HCEC 1CT (cell line): ENCODE measurements around the gene PLCH1.

Experiments
- DNase-seq: peaks from one replicate; pipeline ENCODE4 v3.0.0-alpha.2; 2017

Gene PLCH1

DNA sequence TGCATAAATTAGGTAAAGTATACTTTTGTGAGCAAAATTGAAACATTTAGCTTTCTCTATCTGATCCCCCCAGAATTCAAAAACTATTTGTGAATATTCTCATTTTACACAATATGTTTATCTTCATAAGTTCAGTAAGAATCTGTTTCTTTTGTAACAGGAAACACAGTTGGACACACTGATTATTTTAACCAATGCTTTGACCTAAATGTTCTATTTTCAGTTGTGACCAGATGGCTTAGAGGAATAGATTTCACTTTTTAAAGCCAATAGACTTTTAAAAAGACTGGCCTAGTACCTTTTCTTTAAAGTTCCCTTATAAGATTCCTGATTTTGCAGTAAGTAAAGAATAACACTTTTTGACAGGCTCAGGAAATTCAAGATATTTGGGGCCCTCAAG is 377.4 kb downstream of the PLCH1 start:
- no peak for DNase-seq

- DNase-seq = no peak
These were observed 379.6 kb downstream of the PLCH1 start for GRCh38 chr3:155365178-155365783.

GRCh38 chr3:155364492-155364891 is 380.4 kb downstream of the PLCH1 start:
- no peak for DNase-seq

GRCh38 chr3:155363690-155364070 is 381.2 kb downstream of the PLCH1 start:
- DNase-seq = no peak

- DNase-seq = no peak
These were observed 381.8 kb downstream of the PLCH1 start for GRCh38 chr3:155362808-155363689.

- DNase-seq = no peak
These were observed 384.6 kb downstream of the PLCH1 start for GRCh38 chr3:155360281-155360680.

- no peak for DNase-seq
These were observed 388.1 kb downstream of the PLCH1 start for GRCh38 chr3:155356594-155357370.

- no peak for DNase-seq
These were observed 390.2 kb downstream of the PLCH1 start for GRCh38 chr3:155354658-155355057.

DNA sequence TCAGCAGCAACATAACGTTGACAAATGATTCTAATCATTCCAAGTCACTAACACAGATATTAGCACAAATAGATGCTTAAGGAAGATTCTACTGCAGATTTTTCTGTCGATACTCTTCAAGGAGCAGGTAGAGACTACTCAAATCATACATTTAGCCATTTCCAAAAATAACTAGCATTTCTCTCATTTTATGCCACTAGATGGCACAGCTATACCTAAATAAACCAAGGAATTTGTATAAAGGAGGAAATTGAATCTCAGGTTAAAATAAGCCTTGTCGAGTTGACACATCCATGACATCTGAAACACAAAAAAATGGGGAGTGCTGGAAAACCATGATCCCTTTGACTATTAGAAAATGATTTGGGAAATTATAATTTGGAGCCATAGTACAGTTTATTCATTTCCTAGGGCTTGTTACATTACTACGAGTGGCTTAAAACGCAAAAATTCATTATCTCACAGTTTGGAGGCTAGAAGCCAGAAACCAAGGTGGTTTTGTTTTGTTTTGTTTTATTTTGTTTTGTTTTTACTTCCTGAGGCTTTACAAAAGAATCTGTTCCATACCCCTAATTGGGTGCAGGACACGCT is 391.9 kb downstream of the PLCH1 start:
- DNase-seq = peak; percentile 44

DNA sequence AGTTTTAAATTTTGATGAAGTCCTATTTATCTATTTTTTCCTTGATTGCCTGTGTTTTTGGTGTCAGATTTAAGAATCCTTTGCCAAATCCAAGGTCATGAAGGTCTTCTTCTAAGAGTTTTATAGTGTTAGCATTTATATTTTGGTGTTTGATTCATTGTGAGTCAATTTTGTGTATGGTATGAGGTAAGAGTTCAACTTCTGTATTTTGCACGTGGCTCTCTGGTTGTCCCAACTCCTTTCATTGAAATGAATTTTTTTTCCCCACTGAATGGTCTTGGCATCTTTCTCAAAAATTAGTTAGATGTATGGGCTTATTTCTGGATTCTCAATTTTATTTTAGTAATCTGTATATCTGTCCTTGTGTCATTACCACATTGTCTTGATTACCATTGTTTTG is 394.3 kb downstream of the PLCH1 start:
- DNase-seq = no peak

GRCh38 chr3:155347901-155348300 is 397.0 kb downstream of the PLCH1 start:
- no peak for DNase-seq

- no peak for DNase-seq
These were observed 402.5 kb downstream of the PLCH1 start for GRCh38 chr3:155342344-155342743.

DNA sequence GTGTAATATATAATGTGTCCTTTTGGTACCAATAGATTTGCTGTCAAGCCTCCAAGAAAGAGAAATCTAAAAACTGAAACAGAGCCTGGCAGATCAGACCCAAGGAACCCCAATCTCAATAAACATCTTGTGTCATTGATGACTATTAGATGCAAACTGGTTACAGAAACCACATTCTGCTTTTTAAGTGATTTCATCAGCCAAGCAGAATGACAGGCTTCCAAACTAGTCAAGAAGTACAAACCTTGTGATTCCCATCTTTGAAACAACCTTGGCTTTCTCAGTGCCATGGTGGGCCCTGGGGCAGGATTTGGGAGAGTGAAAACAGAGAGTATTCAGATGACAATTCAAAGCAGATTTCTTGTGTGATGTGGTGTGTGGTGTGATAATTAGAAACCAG is 405.8 kb downstream of the PLCH1 start:
- DNase-seq = no peak

DNA sequence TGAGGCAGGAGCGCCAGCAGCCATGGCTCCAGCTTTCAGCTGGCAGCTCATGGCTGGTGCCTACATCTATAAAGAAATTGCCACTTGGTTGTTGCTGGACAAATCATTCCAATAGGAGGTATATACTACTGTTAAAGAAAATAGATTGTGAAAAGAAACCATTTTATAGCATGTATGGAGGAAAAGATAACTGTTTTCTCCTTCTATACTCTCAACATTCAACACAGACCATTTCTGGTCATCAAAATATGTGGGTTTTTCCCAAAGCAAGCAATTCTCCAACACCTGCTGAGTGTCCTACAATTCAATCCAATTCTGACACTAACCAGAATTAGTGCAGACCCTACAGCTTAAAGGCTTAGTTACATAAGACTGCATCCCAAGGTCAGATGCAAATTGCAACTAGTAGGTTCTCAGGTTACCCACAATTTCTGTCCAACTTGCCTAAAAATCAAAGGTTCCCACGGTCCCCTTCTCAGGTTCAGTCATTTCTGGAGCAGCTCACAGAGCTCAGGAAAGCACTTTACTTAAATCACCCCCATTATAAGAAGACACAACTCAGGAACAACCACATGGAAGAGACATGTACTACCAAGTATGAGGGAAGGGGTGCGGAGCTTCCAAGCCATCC is 409.0 kb downstream of the PLCH1 start:
- no peak for DNase-seq

DNA sequence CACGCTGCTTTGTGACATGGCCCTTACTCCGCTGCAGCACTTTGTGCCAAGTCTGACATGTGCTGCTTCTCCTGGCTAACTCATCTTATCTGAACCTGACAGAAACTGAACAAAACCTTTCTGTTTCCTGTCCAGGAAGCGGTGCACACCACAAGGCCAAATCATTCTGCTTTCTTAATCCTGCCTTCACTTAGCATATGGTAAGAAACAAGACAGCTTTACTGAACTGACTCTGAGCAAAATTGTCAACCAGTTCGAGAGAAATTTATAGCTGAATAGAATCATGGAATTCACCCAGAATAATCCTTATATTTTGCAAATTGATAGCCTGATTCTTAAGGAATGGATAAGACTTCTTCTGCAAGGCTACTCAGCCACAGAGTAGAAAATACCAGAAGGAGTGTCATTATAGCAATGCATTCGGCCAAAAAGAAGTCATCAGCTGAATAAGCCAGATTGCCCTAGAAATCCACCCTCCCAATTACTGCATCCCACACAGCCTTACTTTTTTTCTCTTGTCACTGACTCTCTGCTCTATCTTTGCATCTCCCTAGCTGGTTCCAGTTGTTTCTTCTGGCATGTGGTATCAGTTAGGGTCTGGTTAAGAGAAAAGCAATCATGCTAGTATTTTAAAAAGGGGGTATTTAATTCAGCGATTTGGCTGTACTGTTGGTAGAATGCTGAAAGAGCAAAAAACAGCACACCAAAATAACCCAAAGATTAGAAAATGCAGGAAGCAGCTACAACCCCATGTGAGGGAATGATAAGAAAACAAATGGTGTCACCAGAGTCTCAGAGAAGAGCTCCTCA is 409.8 kb downstream of the PLCH1 start:
- DNase-seq = no peak

- DNase-seq = no peak
These were observed 410.5 kb downstream of the PLCH1 start for GRCh38 chr3:155334215-155334913.

DNA sequence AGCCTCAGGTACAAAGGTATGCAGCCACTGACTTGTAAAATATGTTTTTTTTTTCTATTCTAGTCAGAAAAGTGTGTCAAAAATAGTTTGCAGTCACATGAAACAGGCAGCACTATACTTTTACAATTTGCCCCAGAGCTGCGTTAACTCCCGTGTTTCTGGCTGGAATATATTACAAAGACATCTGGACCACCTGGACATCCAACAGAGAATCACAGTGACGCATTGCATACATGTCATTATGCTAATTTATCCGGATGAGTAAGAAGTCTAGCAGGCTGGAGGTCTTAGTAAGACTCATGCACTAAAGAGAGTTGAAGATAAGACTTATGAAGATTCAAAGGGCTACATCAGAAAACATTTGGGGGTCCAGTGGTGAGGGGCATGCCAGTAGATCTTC is 412.2 kb downstream of the PLCH1 start:
- no peak for DNase-seq

GRCh38 chr3:155331078-155331477 is 413.8 kb downstream of the PLCH1 start:
- DNase-seq = no peak

- no peak for DNase-seq
These were observed 414.5 kb downstream of the PLCH1 start for GRCh38 chr3:155330370-155330769.

DNA sequence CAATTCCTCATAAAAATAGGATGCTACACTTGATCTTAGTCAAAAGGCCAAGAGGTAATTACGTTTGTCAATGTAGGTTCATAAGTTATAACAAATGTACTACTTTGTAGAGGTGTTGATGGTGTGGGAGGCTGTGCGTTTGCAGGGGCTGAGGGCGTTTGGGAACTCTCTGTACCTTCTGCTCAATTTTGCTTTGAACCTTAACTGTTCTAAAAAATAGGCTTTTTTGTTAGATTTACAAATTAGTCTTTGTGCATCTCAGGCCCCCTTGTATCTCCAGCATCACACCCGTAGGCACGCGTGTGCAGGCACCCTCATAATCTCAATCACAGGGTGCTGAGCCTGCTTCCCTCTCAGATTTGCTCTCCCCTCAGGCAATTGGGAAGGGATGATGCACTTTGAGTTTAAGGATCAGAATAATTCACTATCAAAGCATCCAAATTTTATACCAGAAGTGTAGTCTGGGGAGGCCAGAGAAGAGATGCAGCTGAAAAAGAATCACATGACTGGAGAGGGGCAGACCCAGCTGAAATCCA is 415.3 kb downstream of the PLCH1 start:
- no peak for DNase-seq

DNA sequence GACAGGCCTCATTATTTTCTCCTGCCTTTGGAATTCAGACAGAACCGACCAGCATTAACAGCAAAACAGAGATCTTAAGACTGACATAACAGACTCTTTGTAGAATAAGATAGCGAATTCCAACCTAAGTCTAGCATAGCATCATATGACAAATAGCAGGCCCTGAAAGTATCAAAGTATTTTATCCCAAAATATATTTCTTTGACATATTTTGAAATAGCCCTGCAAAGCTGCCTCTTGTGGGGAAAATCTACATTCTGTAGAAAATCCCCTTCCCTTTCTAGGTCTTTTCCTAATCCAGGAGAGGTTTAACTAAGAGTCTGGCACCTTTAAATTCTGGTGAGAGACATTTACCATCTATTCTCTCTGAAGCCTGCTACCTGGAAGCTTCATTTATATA is 417.0 kb downstream of the PLCH1 start:
- DNase-seq = no peak
